PFSK-1 (cell line): Measurements from ENCODE around the gene ATAD3C.

Experiments
- FOXP2 ChIP-seq: optimal IDR thresholded peaks from 2 replicates; pipeline ENCODE3; 2011; ENCODE audit warnings: borderline replicate concordance, control low read depth, inconsistent platforms; ENCODE audit not compliant: insufficient read depth; ENCODE audit errors: extremely low read length, extremely low read depth
- POLR2AphosphoS5 ChIP-seq: IDR thresholded peaks from 2 replicates; pipeline ENCODE4 v1.6.1; 2012; ENCODE audit warnings: low read depth, mild to moderate bottlenecking, control low read depth, low read length, moderate library complexity
- REST ChIP-seq, 2 experiments: IDR thresholded peaks; 2 replicates each; pipeline versions ENCODE4 v1.6.1 to v1.8.0; 2011 to 2012; ENCODE audit warnings: low read depth in 2 of 2, low read length in 2 of 2, control low read depth in 1 of 2, inconsistent platforms in 1 of 2, mild to moderate bottlenecking in 1 of 2, moderate library complexity in 1 of 2; ENCODE audit not compliant: insufficient read depth in 1 of 2
- SIN3A ChIP-seq: IDR thresholded peaks from 2 replicates; pipeline ENCODE4 v1.6.1; 2012; ENCODE audit warnings: mild to moderate bottlenecking, low read length, moderate library complexity, borderline replicate concordance; ENCODE audit not compliant: insufficient read depth
- TAF1 ChIP-seq: IDR thresholded peaks from 2 replicates; pipeline ENCODE4 v1.6.1; 2012; ENCODE audit warnings: low read length, control low read depth, borderline replicate concordance; ENCODE audit not compliant: insufficient read depth

The ATAD3C gene

GRCh38 chr1:1433804-1434130 is 15.7 kb upstream of the ATAD3C start:
- no peak for TF ChIP-seq POLR2AphosphoS5
- no peak for TF ChIP-seq TAF1
- TF ChIP-seq FOXP2: no peak
- no peak for TF ChIP-seq REST (IDR thresholded peaks at IDR 0.05; ENCODE audit: insufficient read depth in 1 of 2, low read depth in 2 of 2, low read length in 2 of 2)

- no peak for TF ChIP-seq SIN3A
- TF ChIP-seq FOXP2: no peak
- no peak; a peak in 1 of 4 replicates for TF ChIP-seq REST (IDR thresholded peaks at IDR 0.05; ENCODE audit: insufficient read depth in 1 of 2, low read depth in 2 of 2, low read length in 2 of 2)
- TF ChIP-seq TAF1: peak; percentile 38; the same call in 1 of the 2 replicates
- TF ChIP-seq POLR2AphosphoS5: peak; percentile 30; the same call in 1 of the 2 replicates
These were observed 15.2 kb upstream of the ATAD3C start for GRCh38 chr1:1434131-1434823.

- TF ChIP-seq REST (IDR thresholded peaks at IDR 0.05; ENCODE audit: insufficient read depth in 1 of 2, low read depth in 2 of 2, low read length in 2 of 2) (no peak), TAF1 (no peak), FOXP2 (no peak), POLR2AphosphoS5 (no peak), SIN3A (no peak)
These were observed 14.7 kb upstream of the ATAD3C start for GRCh38 chr1:1434824-1435105.

GRCh38 chr1:1435106-1435903 is 14.2 kb upstream of the ATAD3C start, which contains the start of gene VWA1:
VWA1 (plus strand) TSS chr1:1435690; CDS start chr1:1435749, 59 bp downstream.
- TF ChIP-seq REST (IDR thresholded peaks at IDR 0.05; ENCODE audit: insufficient read depth in 1 of 2, low read depth in 2 of 2, low read length in 2 of 2) (no peak), SIN3A (no peak), FOXP2 (no peak), POLR2AphosphoS5 (peak; percentile 42), TAF1 (no peak)
